HG03558 (cell line): ENCODE data around the gene TF.

Source experiments
- ATAC-seq: cut with Tn5 transposase; IDR thresholded peaks from one replicate; pipeline ENCODE4 v1.9.1; 2021; ENCODE audit warnings: moderate number of reproducible peaks; ENCODE audit not compliant: unreplicated experiment; ENCODE audit errors: extremely low read depth

TF gene

DNA sequence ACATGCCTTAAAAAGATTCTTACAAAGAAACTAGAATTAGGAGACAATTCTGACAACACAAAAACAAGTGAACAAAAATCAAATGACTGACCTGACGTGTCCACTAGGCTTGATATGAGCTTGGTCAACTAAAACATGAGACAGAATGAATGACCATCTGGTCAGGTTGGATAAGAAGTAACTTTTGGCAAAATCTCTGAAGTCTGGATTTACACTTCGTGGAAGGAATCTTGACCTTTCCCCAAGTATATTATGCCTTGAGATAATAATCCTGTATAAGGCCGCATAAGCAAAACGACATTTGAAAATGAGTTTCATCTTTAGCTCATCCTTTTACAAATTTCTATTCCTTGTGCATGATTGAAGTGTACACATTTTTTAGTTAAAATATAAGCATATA is 1.1 kb upstream of the TF start:
- no peak for ATAC-seq

DNA sequence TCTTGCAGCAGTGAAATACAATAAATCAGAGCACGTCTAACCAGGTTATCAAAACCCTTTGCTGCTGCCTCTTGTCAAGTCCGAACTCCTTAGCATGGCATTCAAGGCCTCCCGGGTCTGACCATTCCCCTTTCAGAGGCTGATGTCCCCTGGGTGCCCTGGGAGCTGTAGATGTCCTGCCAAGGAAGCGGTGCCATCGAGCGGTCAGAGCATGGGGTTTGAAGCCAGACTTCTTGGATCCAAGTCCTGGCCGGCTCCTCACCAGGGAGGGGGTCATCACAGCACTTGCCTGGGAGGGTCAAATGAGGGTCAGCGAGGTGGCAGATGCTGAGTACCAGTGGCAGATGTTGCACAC is 496 bp downstream of the TF start:
- no peak for ATAC-seq

DNA sequence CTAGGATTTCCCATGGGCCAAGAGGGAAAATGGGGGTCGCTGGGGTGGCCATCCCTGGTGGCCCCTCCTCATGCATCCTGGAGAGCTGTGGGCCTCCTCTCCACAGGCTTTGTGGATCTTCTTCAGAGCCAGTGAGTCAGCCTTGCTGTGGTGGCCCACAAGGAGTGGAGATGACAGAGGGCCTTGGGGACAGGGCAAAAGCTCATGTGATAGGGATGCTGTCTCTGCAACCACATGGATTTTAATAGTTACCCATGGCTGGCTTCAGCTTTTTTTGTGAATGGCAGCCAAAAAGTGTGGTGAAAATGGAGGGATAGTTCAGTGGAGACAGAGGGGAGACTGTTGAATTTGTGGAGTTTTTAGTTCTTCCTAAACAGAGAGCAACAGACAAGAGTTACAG is 1.2 kb downstream of the TF start:
- ATAC-seq = no peak

DNA sequence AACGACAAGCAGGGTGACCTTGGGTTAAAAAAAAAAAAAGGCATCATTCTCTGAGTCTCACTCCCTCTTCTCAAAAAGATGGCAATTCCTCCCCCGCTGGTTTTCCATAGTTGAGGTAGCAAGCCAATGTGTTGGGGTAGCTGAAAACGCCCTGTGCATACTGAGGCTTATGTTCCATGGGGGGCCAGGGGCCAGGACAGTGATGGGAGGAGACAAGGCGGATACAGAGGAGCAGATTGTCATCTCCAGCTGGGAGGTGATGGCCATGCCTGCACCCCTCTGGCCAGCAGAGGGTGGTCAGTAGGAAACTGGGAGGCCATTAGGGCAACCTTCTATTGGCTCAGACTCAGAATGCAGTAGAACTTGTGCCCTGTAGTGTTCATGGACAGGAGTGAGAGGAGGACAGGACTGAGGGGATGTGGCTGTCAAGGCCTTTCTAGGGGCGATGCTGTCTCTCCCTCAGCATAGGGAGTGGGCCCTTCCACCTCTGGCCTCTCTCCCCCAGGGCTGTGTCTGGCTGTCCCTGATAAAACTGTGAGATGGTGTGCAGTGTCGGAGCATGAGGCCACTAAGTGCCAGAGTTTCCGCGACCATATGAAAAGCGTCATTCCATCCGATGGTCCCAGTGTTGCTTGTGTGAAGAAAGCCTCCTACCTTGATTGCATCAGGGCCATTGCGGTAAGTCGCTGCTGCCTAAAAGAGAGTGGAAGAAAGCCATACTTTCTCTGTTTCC is 1.9 kb downstream of the TF start:
- ATAC-seq = no peak

DNA sequence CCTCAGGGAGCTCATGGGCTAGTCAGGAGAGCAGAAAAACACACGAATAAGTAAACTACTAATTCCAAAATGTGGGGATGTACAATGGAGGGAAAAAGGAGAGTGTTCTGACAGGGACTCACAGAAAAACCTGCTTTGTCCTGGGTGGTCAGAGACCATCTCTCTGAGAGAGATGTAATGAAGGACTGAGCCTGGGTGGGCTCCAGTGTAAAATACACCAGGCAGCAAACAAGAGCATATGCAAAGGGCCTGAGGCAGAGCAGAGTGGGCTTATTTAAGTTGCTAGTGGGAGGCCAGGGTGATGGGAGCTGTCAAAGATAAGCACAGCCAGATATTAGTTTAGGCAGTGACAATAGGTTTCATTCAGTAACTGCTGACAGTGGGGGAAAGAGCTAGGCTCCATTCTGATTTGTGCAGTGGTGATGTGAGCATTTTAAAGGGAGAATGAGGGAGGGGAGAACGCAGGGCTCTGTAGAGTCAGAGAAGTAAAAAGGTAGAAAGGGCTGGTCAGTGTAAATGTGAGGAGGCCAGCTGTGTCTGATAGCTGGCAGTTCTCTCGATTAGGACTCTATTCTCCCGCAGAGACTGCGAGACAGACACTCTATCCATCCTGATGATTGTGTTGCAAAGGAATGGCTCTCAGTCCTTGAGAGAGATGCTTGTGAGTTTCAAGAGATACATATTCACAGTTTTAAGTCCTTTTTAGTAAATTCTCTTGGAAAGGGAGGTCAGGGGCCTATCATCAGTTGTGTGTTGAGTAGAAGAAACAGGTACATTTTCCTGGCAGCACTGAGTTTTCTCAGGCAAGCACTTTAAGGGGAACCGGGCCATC is 3.5 kb downstream of the TF start:
- no peak for ATAC-seq

DNA sequence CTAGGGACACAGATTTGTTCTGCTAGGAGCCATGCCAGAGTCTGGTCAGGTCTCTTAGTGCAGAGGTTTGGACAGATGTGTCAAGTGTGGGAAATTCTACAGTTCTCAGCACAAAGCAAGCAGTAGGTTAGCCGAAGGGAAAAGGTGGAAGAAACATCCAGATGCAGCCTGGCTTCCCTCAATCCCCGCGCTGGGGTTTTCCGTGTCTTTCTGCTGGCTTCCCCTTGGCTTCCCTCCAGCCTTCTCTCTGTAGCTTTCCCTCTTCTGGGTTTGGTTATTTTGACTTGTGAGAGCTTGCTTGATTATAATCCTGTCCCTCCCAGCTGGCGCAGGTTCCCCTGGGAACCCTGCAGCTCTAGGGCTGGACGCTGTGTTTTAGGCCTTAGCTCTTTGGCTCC is 4.1 kb downstream of the TF start:
- no peak for ATAC-seq

DNA sequence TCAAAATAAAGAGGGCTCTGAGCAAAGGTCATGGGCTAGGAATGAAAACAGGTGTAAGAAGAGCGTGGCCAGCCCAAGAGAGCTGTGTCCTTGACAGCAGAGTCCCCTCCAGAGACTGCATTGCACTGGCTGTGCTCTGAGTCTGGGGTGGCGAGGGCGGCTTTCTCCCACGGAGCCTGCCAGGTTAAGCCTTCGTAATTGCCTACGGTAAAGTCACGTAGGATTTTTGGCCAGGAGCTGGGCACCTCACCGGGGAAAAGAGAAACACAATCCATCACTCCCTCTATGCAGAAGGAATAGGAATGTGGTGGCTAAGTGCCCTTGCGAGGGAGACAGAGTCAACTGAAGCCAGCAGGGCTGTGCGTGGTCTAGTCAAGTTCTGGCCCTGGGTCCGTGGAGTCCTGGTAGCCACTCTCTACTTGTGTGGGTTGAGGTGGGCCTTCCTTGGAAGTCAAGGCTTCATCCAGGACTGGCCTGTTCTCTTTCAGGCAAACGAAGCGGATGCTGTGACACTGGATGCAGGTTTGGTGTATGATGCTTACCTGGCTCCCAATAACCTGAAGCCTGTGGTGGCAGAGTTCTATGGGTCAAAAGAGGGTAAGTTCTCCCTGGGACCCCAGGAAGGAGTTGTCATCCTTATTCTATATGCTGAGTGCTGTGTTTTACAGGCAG is 7.0 kb downstream of the TF start:
- ATAC-seq = no peak

DNA sequence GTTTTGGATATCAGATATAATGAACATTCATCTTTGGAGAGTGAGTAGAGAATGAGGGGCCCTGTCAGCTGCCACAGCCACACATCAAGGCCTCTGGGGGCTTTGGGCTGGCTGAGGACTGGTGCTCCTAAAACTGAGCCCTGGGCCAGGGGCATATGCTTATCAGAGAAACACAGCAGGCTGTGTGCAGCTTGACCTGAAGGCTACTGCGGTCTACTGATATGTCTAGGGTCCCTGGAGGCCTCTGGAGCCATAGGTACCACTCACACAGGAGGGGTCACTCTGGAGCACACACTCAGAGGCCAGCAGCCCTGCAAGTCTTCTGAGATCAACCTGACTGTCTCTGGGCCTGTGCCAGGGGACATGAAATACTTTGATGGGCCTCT is 7.6 kb downstream of the TF start:
- ATAC-seq = no peak

DNA sequence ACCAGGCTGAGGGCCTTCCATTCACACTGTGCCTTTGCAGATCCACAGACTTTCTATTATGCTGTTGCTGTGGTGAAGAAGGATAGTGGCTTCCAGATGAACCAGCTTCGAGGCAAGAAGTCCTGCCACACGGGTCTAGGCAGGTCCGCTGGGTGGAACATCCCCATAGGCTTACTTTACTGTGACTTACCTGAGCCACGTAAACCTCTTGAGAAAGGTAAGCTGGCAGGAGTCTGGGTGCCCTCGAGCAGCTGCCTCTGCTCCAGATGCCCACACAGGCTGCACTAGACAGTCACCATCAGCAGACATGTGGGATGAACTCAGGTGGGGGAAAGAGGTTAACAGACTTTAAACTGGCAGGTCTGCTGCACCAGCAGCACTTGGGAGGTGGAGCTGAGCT is 8.3 kb downstream of the TF start:
- ATAC-seq = no peak

DNA sequence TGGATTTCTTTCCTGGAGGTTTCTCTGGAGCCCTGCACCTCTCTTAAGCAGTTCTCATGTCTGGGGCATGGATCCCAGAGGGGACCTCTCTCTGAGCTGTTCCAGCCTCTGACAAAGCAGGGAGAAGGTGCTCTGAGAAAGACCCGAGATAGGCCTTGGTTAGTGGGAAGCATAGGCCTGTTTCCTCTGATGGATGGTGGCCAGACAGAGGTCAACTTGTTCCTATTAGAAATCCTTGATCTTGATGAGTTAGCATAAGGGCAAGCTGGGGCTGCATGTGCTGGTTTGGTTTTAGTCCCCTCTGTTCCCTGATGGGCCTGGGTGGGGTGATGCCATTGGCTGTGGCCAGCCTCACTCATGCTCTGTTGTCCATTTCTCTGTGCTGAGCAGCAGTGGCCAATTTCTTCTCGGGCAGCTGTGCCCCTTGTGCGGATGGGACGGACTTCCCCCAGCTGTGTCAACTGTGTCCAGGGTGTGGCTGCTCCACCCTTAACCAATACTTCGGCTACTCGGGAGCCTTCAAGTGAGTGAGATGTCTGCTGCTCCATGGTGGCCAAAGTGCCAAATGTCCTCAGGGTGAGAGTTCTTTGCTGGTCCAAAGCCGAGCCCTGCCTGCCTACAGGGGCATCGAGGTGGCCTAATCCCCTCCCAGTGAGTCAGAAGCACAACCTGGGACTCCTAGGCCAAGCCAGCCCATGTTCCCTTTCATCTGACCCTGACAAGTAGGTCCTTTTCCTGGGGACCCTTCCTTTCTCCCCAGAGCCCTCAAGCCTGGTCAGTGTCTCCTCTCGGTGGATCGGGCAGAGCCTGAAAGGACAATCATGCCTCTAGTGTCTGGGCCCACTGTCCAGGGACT is 9.0 kb downstream of the TF start:
- ATAC-seq = no peak

DNA sequence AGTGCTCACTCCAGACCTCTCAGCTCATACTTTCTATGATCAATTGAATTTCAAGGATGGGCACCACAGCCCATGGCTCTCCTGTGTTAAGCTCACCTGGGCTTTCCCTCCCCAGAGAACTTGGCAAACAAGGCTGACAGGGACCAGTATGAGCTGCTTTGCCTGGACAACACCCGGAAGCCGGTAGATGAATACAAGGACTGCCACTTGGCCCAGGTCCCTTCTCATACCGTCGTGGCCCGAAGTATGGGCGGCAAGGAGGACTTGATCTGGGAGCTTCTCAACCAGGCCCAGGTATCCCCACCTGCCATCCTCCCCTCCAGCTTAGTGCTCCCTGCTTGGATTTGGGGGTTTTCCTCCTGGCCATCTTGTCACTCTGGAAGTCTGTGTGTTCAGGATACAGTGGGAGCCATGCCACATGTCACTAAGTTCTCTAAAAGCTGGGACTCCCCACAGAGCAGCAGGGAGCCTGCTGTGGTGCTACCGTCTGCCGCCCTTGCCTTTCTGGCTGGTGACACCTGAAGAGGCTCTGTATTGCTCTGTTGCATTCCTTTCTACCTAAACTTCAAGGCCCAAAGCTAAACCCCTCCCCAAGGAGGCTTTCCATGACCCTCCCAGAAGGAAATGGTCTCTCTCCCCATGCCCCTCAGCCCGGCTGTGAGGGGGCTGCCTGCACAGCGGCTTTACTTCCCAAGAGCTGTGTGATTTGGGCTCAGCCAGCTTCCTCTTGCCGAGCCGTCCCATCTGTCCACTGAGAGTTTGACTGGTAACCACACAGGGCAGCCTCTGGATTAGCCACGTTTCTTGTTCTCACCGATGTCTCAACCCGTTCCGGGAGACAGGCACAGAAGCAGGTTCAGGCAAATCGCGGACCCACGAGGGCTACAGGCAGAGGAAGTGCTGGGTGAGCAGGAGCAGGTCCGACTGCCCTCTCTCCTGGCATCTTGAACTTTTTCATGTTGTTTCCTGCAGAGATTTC is 10.8 kb downstream of the TF start:
- no peak for ATAC-seq

DNA sequence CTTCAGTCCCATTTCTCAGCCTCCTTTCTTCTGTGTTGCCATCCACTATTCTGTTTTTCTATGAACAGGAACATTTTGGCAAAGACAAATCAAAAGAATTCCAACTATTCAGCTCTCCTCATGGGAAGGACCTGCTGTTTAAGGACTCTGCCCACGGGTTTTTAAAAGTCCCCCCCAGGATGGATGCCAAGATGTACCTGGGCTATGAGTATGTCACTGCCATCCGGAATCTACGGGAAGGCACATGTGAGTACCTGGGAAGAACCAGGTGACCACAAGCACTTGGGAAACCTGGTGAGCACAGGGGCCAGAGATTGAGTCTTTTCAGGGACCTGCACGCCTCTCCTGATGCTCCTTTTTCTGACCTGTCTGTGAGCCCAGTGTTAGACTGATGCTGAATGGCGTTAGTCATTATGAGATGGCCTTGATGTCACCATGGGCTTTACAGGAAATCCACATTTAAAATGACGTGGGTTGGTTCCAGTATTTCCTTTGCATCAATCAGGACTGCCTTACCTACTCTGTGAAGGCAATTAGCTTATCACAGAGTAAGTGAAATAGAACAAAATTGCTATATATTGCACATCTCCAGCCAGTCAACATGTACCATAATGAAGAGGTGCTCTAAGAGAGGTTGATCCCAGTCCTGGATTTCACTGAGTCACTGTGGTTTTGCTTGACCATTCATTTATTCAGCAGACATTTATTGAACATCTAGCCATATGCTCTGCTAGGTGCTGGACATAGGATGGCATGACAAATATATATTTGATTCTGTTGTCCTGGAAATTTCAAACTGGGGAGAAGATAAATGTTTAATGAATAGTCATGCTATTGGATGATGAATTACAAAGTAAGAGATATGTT is 11.7 kb downstream of the TF start:
- no peak for ATAC-seq

DNA sequence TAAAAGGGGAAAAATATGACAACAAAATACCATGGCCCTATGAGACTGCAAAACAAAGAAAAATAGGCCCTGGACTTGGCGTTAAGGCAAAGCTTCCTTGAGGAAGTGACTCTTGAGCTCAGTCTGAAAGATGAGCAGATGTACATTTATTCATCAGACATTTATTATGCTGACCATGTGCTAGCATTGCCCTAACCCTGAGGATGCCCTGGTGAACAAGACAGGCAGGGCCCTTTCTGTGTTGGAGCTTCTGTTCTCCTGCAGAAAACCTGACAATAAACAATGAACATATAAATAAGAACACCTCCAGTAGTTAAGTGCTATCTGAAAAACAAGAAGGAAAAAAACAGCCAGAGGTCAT is 12.4 kb downstream of the TF start:
- ATAC-seq = no peak

DNA sequence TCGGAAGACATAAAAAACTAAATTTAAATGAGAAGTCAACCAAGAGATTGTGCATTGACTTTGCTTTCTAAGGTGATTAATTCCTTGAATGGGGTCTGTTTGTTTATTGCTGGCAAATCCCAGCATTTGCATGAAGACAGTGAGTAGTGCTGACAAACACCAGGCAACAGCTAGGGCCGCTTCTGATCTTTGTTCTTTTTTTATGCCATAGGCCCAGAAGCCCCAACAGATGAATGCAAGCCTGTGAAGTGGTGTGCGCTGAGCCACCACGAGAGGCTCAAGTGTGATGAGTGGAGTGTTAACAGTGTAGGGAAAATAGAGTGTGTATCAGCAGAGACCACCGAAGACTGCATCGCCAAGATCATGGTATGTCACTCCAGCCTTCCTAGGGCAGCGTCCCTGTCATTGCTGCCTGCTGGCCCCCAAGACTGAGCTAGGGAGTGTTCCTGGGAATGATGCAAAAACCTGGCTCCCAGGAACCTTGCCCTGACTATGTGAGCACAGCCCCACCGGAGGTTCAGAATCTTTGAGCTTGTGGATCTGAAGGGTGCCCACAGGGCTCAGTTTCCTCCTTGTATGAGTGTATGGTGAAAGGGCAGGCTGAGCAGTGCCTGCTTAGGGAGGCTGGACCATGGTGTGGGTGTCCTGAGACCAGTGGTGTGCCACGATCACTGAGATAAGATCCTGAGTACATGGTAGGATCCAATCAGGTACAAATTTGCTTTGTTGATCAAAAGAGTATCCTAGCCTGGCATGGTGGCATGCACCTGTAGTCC is 13.0 kb downstream of the TF start:
- no peak for ATAC-seq

DNA sequence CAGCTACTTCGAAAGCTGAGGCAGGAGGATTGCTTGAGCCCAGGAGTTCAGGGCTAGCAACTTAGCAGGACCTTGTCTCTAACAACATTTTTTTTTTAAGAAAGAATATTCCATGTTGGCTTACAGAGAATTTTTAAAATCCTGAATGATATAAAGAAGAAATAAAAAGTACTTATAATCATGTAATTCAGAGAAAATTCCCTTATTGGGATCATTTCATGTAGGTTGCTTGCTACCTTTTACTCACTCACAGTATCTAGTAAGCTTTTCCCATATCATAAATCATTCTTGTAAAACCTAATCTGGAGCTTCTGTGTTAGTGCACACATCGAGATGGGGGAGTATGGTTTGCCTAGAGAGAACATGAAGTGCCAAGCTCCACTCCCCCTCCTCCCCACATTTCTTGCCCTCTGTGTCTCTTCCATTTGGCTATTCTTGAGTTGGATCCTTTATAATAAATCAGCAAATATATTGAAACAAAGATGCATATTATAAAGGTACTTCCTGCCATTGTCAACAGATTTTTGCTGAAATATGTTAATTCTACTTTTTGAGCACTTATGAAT is 13.6 kb downstream of the TF start:
- no peak for ATAC-seq

DNA sequence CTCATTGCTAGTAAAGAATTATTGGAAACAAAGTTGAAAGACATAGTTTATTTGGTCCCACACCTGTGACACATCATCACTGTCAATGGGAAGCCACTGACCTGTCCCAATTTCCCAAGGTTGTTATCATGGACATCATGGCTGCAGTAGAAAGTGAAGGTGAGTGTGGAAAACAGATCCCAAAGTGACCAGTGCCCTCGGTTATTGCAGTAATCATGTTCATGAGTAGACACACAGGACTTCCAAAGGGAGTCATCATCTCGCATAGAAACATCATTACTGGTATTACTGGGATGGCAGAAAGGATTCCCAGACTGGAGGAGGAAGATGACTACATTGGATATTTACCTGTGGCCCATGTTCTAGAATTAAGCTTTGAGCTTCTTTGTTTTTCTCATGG is 14.7 kb downstream of the TF start:
- ATAC-seq = no peak

DNA sequence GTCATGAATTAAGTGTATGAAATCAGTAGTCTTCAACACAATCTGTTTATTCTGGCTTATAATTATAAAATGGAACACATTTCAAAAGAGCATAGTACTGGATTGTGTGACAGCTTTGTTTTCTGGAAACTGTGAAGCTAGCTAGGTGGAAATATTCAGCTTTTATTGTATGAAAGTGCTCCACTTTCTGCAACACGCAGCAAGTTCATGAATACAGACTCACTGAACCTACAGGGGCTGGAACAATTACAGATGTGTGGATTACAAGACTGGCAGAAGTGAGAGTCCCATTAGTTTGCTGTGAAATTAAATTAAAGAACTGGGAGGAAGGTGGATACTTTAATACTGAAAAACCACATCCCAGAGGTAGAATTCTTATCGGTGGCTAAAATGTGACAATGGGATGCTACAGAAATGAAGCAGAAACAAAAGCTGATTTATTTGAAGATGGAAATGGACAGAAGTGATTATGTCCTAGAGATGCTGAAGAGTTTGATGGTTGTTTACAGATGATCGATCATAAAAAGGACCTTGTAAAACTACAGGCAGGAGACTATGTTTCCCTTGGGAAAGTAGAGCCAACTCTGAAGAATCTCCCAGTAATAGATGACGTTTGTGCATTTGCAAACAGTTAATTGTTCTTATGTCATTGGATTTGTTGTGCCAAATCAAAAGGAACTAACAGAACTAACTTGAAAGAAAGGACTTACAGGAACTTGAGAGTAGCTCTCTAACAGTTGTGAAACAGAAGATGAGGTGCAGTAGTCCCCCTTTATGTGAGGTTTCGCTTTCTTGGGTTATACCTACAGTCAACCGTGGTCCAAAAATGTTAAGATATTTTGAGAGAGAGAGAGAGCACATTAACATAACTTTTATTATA is 15.7 kb downstream of the TF start:
- no peak for ATAC-seq
